ENCODE measurements around the gene HEY2. TPM values are rescaled to one million over a fixed set of nuclear protein-coding genes. Genes with fewer than 3 reads are reported as not detected.

HEY2 gene
- total RNA-seq, 4 donors from 2014 or later = 1.5 to 7.3 (median 4.3) TPM

DNA sequence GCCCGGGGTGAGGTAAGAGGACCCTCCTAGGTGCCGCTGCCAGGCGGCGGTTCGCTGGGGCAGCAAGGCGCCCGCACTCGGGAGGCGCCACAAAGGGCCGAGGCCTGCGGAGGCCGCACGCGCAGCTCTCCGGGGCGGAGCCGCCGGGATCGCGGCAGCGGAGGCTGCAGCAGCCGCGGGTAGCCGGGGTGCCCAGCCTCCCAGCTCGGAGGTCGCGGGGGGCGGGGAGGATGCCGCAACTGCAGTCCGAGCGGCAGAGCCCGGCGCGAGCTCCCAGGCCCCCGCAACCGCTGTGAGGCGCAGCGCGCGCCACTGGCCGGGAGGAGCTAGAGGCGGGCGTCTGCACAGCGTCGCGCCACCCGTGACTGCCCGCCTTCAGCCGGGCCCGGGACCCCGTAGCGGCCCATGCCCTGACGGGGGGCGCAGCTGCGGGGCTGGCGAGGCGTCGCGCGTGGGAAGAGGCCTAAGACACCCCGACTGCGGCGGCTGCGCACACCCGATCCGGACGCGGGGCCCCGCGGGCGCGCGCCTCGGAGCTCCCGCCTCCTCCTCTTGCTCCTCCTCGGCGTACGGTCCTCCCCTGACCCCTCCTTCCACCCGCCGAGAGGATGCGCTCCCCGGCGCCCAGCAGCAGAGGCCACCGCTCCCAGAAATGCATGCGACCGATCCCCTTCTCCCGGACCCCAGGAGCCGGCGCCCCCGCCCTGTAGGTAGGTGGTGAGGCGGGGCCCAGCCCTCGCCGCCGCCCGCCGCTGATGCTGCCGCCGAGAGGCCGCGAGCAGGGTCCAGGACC, 41.1 kb downstream of the HEY2 start, which contains the start of gene NCOA7:
Gene NCOA7 (plus strand): TSS at position 603 of the 793 bp plus-strand sequence. CDS start 24,395 bp downstream, outside the sequence.
- WGBS, 2 donors = 0 to 1% methylated on average over 28 to 42 of the region's 100 CpGs
- no peaks in the 10 kb centered on the region for H3K36me3 ChIP-seq
- TF ChIP-seq, protein P1, sequence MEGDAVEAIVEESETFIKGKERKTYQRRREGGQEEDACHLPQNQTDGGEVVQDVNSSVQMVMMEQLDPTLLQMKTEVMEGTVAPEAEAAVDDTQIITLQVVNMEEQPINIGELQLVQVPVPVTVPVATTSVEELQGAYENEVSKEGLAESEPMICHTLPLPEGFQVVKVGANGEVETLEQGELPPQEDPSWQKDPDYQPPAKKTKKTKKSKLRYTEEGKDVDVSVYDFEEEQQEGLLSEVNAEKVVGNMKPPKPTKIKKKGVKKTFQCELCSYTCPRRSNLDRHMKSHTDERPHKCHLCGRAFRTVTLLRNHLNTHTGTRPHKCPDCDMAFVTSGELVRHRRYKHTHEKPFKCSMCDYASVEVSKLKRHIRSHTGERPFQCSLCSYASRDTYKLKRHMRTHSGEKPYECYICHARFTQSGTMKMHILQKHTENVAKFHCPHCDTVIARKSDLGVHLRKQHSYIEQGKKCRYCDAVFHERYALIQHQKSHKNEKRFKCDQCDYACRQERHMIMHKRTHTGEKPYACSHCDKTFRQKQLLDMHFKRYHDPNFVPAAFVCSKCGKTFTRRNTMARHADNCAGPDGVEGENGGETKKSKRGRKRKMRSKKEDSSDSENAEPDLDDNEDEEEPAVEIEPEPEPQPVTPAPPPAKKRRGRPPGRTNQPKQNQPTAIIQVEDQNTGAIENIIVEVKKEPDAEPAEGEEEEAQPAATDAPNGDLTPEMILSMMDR (IDR thresholded peaks at IDR 0.05) = peak in 4 of 5 experiments; percentile 4 to 50 (median 26)
- TF ChIP-seq EP300 (IDR thresholded peaks at IDR 0.05) (peak in 1 of 2 donors; percentile 93), POLR2A (IDR thresholded peaks at IDR 0.05) (peak; percentile 71 to 95)
- peak within 1 kb of the TSS; percentile 95 to 99 (median 97) for H3K27ac ChIP-seq
- DNase-seq (ENCODE audit: low spot score in 2 of 2) = peak; percentile 71 to 73
- no peaks in the 10 kb centered on the region for H3K27me3 ChIP-seq
- H3K4me1 ChIP-seq = peaks cover 0 to 61% (median 40%) of the 10 kb centered on the region in 4 donors
- H3K4me3 ChIP-seq = peak within 1 kb of the TSS; percentile 77 to 94 (median 88)
- no peaks in the 10 kb centered on the region for H3K9me3 ChIP-seq

DNA sequence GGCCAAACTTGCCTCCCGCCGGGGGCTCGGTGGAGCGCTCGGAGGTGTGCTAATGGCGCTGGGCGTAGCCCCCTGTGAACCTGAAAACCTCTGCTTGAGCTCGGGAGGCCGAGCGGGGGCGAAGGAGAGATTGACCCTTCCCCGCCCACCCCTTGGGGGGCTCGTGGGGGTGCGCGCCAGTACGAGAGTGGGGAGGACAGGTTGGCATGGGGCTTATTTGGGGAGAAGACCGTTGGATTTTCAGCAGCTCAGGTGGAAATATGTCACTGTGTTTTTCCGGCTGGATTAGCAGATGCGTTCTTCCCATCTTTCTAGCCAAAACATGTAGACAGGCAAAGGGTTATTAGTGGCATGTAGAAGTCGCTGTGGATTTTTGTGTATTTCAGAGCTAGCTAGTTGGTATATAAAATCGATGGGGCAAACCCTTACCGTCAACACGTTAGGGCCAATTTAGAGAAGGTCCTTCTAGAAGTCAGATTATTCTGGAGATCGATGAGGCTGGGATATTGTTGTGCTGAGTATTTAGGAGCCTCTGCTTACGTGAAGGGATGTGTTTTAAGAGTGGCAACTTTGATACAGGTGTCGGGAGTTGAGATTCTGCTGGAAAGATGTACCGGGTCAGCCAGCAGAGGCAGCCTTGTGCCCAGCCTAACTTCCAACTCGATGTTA, 41.9 kb downstream of the HEY2 start:
- Histone ChIP-seq H3K27me3 (no peaks in the 10 kb centered on the region), H3K4me1 (peaks cover 0 to 67% (median 40%) of the 10 kb centered on the region in 4 donors), H3K36me3 (no peaks in the 10 kb centered on the region), H3K9me3 (no peaks in the 10 kb centered on the region), H3K27ac (peak overlapping the region; percentile 95 to 99 (median 97)), H3K4me3 (peak overlapping the region; percentile 77 to 94 (median 88))
- TF ChIP-seq, protein P1 (IDR thresholded peaks at IDR 0.05) = peak; percentile 34 to 60 (median 50)
- TF ChIP-seq POLR2A (IDR thresholded peaks at IDR 0.05) (no peak), EP300 (IDR thresholded peaks at IDR 0.05) (peak in 1 of 2 donors; percentile 9)
- WGBS, 2 donors = 0 to 1% methylated on average over 26 to 28 of the region's 28 CpGs
- DNase-seq (ENCODE audit: low spot score in 2 of 2) = peak in 1 of 2 donors; percentile 50

DNA sequence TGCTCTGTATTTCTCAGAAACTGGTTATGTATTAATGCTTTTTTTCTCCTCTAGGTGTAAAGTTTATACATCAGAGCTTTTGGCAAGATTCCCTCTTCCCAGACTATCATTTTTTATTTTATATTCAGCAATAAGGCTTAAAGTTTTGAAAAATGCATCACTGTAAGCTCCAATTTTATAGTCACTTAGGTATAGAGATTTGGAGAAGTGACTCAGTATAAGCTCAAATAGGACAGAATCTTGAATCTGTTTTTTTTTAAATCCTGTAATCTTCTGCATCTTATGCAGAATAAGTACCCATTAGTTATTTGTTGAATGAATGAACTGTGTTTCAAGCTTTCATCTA, 42.4 kb downstream of the HEY2 start:
- Histone ChIP-seq H3K9me3 (no peaks in the 10 kb centered on the region), H3K4me1 (peaks cover 0 to 67% (median 40%) of the 10 kb centered on the region in 4 donors), H3K36me3 (peaks cover 0 to 2% (median 0%) of the 10 kb centered on the region in 3 donors), H3K27ac (peak overlapping the region; percentile 95 to 99 (median 97)), H3K27me3 (no peaks in the 10 kb centered on the region), H3K4me3 (peak overlapping the region; percentile 77 to 94 (median 88))
- DNase-seq (ENCODE audit: low spot score in 2 of 2) = no peak
- TF ChIP-seq, protein P1 (IDR thresholded peaks at IDR 0.05) = peak in 1 of 5 experiments; percentile 2
- TF ChIP-seq EP300 (IDR thresholded peaks at IDR 0.05) (no peak), POLR2A (IDR thresholded peaks at IDR 0.05) (no peak)

DNA sequence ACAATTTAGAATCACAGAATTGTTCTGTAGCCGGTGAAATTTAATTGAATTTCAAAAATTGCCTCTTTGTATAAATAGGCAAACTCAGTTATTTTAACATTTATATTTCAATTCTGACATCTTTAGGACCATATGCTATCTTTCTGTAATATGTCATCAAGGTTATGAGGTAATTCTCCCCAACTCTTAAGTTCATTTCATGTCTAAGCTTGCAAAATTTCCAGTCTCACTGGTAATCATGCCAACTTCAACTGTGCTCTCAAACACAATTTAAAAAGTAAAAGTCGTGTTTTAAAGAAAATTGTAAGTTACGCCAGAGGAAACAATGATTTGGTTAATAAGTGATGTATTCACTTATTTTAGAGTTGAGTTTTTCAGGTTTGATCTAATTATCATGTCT, 42.7 kb downstream of the HEY2 start:
- H3K27me3 ChIP-seq = no peaks in the 10 kb centered on the region
- no peak for DNase-seq (ENCODE audit: low spot score in 2 of 2)
- no peaks in the 10 kb centered on the region for H3K9me3 ChIP-seq
- WGBS, 2 donors = 57% methylated on average over 3 of the region's 3 CpGs
- peak overlapping the region in 3 of 4 donors; percentile 96 to 99 (median 98) for H3K27ac ChIP-seq
- H3K4me3 ChIP-seq = peak overlapping the region in 3 of 4 donors; percentile 77 to 94 (median 91)
- no peak for TF ChIP-seq POLR2A (IDR thresholded peaks at IDR 0.05)
- TF ChIP-seq EP300 (IDR thresholded peaks at IDR 0.05) = no peak
- TF ChIP-seq, protein P1 (IDR thresholded peaks at IDR 0.05) = no peak
- peaks cover 0 to 68% (median 40%) of the 10 kb centered on the region in 4 donors for H3K4me1 ChIP-seq
- H3K36me3 ChIP-seq = peaks cover 0 to 5% (median 0%) of the 10 kb centered on the region in 3 donors
